GM18499 (cell line): ENCODE data around the gene SSNA1.

Experiments
- ATAC-seq: cut with Tn5 transposase; IDR thresholded peaks from one replicate; pipeline ENCODE4 v1.9.1; 2021; ENCODE audit warnings: moderate number of reproducible peaks; ENCODE audit not compliant: insufficient read depth, unreplicated experiment

The SSNA1 gene

GRCh38 chr9:137166380-137167229 lies 21.9 kb upstream of the SSNA1 start:
- ATAC-seq, result no peak

DNA sequence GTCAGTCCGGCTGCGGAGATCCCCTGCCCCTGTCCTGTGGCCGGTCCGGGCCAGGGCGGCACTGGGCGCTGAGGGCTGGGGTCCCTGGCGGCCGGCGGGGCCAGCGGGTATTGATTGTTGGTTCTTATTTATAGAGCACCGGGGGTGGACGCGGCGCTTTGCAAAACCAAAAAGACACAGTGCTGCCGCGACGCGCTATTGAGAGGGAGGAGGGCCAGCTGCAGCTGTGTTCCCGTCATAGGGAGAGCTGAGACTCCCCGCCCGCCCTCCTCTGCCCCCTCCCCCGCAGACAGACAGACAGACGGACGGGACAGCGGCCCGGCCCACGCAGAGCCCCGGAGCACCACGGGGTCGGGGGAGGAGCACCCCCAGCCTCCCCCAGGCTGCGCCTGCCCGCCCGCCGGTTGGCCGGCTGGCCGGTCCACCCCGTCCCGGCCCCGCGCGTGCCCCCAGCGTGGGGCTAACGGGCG lies 21.2 kb upstream of the SSNA1 start:
- no peak for ATAC-seq

DNA sequence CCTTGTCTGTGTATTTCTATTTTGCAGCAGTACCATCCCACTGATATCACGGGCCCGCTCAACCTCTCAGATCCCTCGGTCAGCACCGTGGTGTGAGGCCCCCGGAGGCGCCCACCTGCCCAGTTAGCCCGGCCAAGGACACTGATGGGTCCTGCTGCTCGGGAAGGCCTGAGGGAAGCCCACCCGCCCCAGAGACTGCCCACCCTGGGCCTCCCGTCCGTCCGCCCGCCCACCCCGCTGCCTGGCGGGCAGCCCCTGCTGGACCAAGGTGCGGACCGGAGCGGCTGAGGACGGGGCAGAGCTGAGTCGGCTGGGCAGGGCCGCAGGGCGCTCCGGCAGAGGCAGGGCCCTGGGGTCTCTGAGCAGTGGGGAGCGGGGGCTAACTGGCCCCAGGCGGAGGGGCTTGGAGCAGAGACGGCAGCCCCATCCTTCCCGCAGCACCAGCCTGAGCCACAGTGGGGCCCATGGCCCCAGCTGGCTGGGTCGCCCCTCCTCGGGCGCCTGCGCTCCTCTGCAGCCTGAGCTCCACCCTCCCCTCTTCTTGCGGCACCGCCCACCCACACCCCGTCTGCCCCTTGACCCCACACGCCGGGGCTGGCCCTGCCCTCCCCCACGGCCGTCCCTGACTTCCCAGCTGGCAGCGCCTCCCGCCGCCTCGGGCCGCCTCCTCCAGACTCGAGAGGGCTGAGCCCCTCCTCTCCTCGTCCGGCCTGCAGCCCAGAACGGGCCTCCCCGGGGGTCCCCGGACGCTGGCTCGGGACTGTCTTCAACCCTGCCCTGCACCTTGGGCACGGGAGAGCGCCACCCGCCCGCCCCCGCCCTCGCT lies 20.5 kb upstream of the SSNA1 start:
- ATAC-seq, result no peak

DNA sequence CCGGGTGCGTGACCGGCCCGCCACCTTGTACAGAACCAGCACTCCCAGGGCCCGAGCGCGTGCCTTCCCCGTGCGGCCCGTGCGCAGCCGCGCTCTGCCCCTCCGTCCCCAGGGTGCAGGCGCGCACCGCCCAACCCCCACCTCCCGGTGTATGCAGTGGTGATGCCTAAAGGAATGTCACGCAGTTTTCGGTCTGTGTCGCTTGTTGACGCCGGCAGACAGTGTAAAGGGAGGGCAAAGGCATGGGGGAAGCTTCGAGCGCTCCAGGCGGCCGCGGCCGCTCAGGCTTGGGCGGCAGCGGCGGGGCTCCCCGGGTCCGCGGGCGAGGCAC lies 19.9 kb upstream of the SSNA1 start:
- ATAC-seq, result no peak

- no peak for ATAC-seq
Measured at GRCh38 chr9:137168904-137169856, 19.3 kb upstream of the SSNA1 start.

DNA sequence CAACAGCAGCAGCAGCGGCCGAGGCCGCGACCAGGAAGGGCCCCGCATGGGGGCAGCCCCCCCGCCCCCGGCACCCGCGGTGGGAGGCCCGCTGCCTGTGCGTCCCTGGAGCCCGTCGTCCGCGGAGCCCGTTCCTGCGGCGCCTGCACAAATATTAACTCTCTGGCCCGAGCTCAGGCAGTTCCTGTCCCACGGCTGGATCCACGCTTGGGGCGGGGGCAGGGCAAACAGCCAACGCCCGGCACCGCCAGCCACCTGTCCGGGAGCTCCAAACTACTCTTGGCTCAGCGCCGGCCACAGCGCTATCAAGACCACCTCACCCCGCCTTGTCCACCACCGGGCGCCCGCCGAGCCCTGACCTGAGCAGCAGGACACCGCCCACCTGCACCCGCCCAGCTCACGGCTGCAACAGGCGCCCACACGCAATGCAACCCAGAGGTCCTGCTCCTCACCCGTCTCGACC lies 18.5 kb upstream of the SSNA1 start, which contains the start of gene LRRC26:
Gene LRRC26 (minus strand): TSS at position 156 of the 463 bp plus-strand sequence. CDS start 108 bp downstream, at position 48.
- ATAC-seq, result no peak

DNA sequence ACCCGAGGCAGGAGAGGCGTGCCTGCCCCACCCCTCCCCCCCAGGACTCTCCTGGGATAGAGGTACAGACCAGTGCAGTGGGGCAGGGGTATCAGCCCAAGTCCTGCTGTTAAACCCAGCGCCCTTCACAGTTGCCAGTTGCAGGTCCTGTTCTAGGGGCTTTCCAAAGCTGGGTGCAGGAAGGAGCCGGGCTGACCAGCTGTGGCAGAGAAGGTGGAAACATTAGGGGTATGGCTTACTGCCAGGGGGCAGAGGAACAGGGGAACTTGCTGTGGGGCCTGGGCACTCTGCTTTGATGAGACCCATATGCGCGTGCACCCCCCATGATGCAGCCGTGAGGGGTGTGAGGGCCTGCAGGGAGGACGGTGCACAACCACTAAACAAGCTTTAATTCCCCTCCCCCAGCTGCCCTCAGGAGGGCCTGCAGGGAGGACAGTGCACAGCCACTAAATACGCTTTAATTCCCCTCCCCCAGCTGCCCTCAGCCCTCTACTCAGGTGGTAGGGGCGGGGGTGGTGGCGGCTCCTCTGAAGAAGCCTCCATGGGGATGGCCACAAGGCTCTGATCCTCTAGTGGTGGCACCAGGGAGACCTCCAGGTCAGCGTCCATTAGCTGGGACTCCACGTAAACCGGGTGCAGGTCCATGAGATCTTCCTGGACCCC lies 17.9 kb upstream of the SSNA1 start:
- ATAC-seq, result no peak

- no peak for ATAC-seq
Measured at GRCh38 chr9:137171149-137171900, 17.2 kb upstream of the SSNA1 start.

- ATAC-seq, result no peak
Measured at GRCh38 chr9:137172901-137173795, 15.3 kb upstream of the SSNA1 start.

- ATAC-seq, result no peak
Measured at GRCh38 chr9:137173796-137174664, 14.4 kb upstream of the SSNA1 start.

GRCh38 chr9:137174722-137175293 lies 13.7 kb upstream of the SSNA1 start:
- no peak for ATAC-seq

DNA sequence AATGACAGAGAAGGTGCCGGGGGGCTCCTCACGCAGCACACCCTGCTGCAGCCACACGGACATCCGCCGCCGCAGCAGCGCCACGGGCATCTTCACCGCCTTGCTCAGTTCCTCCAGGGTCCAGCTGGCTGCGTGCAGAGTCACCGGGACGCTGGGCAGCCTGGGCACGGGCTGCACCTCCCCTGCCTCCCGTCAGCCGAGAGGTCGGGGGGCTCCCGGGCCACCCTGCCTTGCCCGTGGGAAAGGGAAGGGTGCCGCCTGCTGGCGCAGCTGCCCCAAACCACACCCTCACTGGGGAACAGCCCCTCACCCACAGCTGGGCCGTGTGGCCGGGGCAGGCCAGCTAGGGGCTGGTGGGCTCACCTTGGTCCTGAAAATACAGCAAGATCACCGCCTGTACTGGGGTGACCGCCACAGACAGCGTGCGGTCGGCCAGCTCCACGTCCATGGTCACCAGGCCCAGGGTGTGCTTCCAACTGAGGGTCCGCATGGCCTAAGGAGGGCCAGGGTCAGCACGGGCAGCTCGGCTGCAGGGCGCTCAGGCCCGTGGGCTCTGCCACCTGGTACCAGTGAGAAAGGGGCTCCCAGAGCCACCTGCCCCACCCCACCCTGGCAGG lies 13.0 kb upstream of the SSNA1 start:
- no peak for ATAC-seq

- ATAC-seq, result no peak
Measured at GRCh38 chr9:137176302-137177182, 11.9 kb upstream of the SSNA1 start.

DNA sequence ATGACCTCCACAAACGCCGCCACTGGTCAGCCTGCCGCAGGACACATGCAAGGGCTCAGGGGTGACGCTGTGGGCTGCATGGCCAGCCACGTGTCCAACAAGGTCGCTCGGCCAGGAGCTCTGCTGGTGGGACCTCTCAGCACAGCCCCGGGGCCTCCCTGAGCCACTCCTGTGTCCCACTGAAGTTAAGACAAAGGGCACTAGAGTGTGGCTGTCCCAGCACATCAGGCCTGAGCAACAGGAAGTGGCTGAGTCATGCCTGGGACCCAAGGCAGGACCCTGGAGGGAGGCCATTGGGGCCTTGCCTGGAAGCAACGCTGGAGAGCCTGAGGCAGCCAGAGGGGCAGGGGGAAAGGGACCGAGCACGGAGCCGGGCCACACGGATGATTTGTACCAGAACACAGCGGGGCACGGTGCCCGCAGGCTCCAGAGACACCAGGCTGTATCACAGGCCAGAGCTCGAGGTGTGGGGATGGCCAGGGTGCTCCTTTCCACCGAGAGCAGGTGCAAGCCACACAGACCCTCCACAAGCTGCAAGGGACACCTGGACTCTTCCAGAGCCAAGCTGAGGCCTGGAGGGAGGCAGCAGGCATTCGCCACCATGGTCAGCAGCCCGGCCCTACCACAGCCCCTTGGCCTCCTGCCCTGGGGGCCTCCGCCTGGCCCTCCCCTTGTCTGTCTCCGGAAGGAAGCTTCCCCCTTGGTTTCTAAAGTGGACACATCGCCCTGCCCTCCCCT lies 10.1 kb upstream of the SSNA1 start:
- ATAC-seq, result no peak
